ENCODE data around the gene CNTLN. TPM values are rescaled to one million over a fixed set of nuclear protein-coding genes. Genes with fewer than 3 reads are reported as not detected.
"Not testable (repeated sequence)": the region's sequence is repeated elsewhere in the genome, so short reads cannot be mapped to it uniquely, and the experiment has no call there.

CNTLN gene
- total RNA-seq, 1 donor from 2014 or later: 14.1 TPM

DNA sequence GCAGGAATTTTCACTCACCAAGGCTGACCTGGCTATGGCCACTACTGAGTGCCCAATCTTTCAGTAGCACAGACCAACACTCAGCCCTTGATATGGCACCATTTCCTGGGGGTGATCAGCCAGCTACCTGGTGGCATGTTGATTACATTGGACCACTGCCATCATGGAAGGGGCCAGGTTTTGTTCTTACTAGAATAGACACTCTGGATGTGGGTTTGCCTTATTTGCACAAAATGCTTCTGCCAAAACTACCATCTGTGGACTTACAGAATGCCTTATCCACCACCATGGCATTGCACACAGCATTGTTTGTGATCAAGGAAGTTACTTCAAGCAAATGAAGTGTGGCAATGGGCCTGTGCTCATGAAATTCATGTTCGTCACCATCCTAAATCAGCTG is 374.3 kb downstream of the CNTLN start:
- no peak overlapping the region for H3K4me3 Mint-ChIP-seq
- TF ChIP-seq, protein P1, sequence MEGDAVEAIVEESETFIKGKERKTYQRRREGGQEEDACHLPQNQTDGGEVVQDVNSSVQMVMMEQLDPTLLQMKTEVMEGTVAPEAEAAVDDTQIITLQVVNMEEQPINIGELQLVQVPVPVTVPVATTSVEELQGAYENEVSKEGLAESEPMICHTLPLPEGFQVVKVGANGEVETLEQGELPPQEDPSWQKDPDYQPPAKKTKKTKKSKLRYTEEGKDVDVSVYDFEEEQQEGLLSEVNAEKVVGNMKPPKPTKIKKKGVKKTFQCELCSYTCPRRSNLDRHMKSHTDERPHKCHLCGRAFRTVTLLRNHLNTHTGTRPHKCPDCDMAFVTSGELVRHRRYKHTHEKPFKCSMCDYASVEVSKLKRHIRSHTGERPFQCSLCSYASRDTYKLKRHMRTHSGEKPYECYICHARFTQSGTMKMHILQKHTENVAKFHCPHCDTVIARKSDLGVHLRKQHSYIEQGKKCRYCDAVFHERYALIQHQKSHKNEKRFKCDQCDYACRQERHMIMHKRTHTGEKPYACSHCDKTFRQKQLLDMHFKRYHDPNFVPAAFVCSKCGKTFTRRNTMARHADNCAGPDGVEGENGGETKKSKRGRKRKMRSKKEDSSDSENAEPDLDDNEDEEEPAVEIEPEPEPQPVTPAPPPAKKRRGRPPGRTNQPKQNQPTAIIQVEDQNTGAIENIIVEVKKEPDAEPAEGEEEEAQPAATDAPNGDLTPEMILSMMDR (conservative IDR thresholded peaks at IDR 0.05): no peak
- H3K9me3 Mint-ChIP-seq: peaks cover 4% of the 10 kb centered on the region
- no peak overlapping the region for H3K27ac Mint-ChIP-seq
- H3K27me3 Mint-ChIP-seq: no peaks in the 10 kb centered on the region
- no peaks in the 10 kb centered on the region for H3K36me3 Mint-ChIP-seq
- no peak for DNase-seq (ENCODE audit: extremely low spot score, unreplicated experiment)
- peaks cover 7% of the 10 kb centered on the region for H3K4me1 Mint-ChIP-seq (ENCODE audit: unreplicated experiment)

DNA sequence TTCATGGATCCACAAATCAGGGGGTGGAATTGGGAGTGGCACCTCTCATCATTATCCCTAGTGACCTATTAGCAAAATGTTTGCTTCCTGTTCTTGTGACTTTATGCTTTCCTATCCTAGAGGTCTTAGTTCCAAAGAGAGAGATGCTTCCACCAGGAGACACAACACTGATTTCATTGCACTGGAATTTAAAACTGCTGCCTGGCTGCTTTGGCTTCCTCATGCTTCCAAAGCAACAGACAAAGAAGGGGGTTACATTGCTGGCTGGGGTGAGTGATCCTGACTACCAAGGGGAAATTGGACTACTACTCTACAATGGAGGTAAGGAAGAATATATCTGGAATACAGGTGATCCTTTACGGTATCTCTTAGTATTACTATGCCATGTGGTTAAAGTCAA is 374.9 kb downstream of the CNTLN start:
- H3K36me3 Mint-ChIP-seq: no peaks in the 10 kb centered on the region
- TF ChIP-seq, protein P1 (conservative IDR thresholded peaks at IDR 0.05): no peak
- H3K4me3 Mint-ChIP-seq: no peak overlapping the region
- no peaks in the 10 kb centered on the region for H3K27me3 Mint-ChIP-seq
- H3K9me3 Mint-ChIP-seq: no peaks in the 10 kb centered on the region
- H3K27ac Mint-ChIP-seq: no peak overlapping the region
- DNase-seq (ENCODE audit: extremely low spot score, unreplicated experiment): no peak
- peaks cover 7% of the 10 kb centered on the region for H3K4me1 Mint-ChIP-seq (ENCODE audit: unreplicated experiment)

DNA sequence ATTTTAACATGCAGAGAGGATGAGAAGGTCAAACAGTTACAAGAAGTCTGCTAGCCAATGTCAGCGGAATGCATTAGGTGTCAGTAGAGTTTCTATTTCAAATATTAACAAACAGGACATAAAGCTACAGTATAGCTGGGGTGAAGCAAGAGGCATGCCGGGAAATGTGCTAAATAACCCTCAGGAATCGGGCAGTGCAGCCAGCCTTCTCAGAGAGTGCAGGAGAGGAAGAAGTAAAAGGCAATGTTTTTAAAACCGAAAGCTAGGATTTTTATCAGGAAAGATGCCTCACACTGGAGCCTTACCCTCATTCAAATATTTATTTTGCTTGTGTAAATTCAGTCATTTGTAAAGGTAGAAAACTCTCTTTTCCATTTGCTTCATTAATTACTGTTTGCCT is 384.9 kb downstream of the CNTLN start:
- no peaks in the 10 kb centered on the region for H3K9me3 Mint-ChIP-seq
- DNase-seq (ENCODE audit: extremely low spot score, unreplicated experiment): no peak
- H3K4me3 Mint-ChIP-seq: peak overlapping the region; percentile 39
- no peaks in the 10 kb centered on the region for H3K27me3 Mint-ChIP-seq
- TF ChIP-seq, protein P1 (conservative IDR thresholded peaks at IDR 0.05): no peak
- peak overlapping the region; percentile 17 for H3K27ac Mint-ChIP-seq
- H3K4me1 Mint-ChIP-seq (ENCODE audit: unreplicated experiment): peaks cover 13% of the 10 kb centered on the region
- no peaks in the 10 kb centered on the region for H3K36me3 Mint-ChIP-seq

DNA sequence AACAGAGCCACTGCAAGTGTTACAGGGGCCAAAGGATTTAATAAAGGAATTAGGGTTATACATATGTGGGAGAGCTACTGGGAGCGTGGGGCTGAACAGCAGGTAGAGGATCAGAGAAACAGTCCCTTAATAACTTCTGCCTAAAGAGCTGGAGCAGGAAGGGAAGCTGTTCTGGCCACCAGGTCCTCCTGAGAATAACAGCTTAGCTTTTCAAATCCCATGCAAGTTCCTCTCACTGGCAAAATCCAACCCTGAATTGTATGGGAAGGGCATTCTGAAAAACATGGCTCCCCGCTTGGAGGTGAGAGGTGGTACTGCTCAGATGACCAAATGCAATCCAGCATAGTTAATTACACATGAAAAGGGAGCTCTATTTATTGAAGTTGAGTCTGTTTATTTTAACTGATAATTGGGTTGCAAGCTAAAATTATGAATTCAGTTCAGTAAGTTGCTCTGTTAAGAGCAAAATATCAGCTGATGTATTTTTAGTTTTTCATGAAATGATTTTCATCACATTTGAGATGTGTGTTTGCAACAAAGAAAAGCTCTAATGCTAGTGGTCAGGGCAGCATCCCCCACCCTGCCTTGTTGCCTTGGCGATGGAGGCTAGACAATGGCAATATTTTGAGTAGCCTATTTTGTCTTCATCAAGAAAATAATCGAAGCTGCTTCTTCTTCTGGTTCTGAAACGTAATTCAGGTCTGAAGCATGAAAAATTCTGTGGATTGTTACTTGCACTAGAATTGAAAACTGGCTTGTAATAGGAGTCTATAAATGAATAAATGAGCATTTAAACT is 385.6 kb downstream of the CNTLN start:
- H3K9me3 Mint-ChIP-seq: no peaks in the 10 kb centered on the region

DNA sequence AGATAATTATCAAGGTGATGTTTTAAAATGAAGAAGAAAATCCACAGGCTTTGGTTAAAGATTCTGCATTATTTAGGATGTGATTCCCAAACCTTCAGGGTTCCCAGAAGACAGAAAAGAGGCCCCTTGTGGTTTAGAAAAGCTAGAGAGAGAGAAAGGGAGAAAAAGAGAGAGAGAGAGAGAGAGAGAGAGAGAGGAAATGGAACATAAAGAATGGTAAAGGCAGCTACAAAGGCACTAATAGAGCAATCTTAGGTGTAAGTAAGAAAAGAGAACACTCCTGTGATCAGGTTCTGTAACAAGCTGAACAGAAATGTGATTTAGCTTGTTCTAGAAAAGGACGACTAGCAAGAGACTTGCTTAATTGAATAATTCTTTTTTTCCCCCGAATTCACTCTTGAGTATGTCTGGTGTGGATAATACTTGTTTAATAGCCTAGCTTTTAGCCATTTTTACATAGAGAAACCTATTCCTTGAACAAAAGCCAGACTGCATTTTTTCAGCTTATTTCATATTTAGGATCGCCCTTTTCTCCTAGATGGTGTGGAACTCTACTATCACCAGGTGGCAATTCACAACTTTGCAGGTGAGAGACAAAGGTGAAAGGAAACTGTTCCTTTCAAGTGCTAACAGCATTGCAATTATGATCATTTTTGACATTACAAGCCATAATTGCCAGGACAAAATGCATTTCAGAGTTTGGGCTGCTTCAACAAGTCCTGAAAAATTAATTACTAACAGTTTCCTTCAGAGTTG is 386.4 kb downstream of the CNTLN start:
- Mint-ChIP-seq H3K36me3 (no peaks in the 10 kb centered on the region), H3K27ac (no peak overlapping the region), H3K4me1 (ENCODE audit: unreplicated experiment) (peaks cover 13% of the 10 kb centered on the region), H3K27me3 (no peaks in the 10 kb centered on the region), H3K4me3 (no peak overlapping the region), H3K9me3 (no peaks in the 10 kb centered on the region)
- DNase-seq (ENCODE audit: extremely low spot score, unreplicated experiment): no peak
- TF ChIP-seq, protein P1 (conservative IDR thresholded peaks at IDR 0.05): no peak

More for the DNA sequence above, 385.6 kb downstream of the CNTLN start:
- Mint-ChIP-seq H3K4me1 (ENCODE audit: unreplicated experiment) (peaks cover 13% of the 10 kb centered on the region), H3K36me3 (no peaks in the 10 kb centered on the region), H3K4me3 (peak overlapping the region; percentile 39), H3K27ac (peak overlapping the region; percentile 17), H3K27me3 (no peaks in the 10 kb centered on the region)
- TF ChIP-seq, protein P1 (conservative IDR thresholded peaks at IDR 0.05): peak; percentile 56
- no peak for DNase-seq (ENCODE audit: extremely low spot score, unreplicated experiment)

DNA sequence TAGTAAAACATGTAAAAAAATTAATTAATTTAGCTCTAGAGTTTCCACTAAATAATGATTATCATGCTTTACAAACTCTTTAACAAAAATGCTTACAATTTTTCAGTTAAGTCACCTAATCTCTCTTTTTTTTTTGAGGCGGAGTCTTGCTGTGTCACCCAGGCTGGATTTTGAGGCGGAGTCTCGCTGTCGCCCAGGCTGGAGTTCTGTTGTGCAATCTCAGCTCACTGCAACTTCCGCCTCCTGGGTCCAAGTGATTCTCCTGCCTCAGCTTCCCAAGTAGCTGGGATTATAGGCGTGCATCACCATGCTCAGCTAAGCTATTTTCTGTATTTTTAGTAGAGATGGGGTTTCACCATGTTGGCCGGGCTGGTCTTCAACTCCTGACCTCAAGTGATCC is 391.9 kb downstream of the CNTLN start:
- H3K36me3 Mint-ChIP-seq; DNase-seq (ENCODE audit: extremely low spot score, unreplicated experiment); H3K4me1 Mint-ChIP-seq (ENCODE audit: unreplicated experiment); H3K27me3 Mint-ChIP-seq; H3K9me3 Mint-ChIP-seq; H3K4me3 Mint-ChIP-seq; H3K27ac Mint-ChIP-seq: not testable (repeated sequence)
